HG02884 (cell line): Measurements from ENCODE around the gene MRPS30.
"Not testable (repeated sequence)": the region's sequence is repeated elsewhere in the genome, so short reads cannot be mapped to it uniquely, and the experiment has no call there.

Experiments
- ATAC-seq: cut with Tn5 transposase; IDR thresholded peaks from one replicate; pipeline ENCODE4 v1.9.1; 2021; ENCODE audit warnings: mild to moderate bottlenecking, moderate library complexity; ENCODE audit not compliant: unreplicated experiment

Gene MRPS30

DNA sequence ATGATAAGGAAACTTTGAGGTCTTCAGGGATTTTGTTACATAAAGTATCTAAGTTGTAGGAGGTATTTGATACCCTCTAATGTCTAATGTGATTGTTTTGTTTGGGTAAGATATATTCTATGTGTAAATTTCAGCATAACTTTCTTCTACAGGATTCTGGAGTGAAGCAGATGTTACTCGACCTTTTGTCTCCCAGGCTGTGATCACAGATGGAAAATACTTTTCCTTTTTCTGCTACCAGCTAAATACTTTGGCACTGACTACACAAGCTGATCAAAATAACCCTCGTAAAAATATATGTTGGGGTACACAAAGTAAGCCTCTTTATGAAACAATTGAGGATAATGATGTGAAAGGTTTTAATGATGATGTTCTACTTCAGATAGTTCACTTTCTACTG, 6.0 kb downstream of the MRPS30 start:
- no peak for ATAC-seq

DNA sequence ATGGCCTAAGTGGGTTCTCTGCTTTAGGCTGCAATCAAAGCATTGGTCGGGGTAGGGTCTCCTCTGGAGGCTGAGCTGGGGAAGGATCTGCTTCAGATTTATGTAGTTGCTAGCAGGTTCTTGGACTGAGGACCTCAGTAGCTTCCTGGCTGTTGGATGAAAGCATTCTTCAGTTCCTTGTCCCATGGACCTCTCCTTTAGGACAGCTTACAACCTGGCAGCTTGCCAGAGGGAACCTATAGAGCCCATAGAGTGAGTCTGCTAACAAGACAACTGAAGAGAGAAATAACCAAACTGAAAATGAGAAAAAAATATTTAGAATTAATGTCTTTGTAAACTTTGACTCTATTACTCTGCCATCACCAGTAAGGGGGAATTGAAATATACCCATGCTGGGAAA, 12.4 kb downstream of the MRPS30 start:
- ATAC-seq = no peak

DNA sequence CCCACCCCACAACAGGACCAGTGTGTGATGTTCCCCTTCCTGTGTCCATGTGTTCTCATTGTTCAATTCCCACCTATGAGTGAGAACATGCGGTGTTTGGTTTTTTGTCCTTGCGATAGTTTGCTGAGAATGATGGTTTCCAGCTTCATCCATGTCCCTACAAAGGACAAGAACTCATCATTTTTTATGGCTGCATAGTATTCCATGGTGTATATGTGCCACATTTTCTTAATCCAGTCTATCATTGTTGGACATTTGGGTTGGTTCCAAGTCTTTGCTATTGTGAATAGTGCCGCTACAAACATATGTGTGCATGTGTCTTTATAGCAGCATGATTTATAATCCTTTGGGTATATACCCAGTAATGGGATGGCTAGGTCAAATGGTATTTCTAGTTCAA, 15.9 kb downstream of the MRPS30 start:
- not testable (repeated sequence) for ATAC-seq

- no peak for ATAC-seq
Measured at GRCh38 chr5:44827681-44828080, 18.9 kb downstream of the MRPS30 start.

GRCh38 chr5:44828719-44829118, 20.0 kb downstream of the MRPS30 start:
- no peak for ATAC-seq

GRCh38 chr5:44830951-44831350, 22.2 kb downstream of the MRPS30 start:
- ATAC-seq = no peak

GRCh38 chr5:44833249-44833648, 24.5 kb downstream of the MRPS30 start:
- ATAC-seq = no peak

DNA sequence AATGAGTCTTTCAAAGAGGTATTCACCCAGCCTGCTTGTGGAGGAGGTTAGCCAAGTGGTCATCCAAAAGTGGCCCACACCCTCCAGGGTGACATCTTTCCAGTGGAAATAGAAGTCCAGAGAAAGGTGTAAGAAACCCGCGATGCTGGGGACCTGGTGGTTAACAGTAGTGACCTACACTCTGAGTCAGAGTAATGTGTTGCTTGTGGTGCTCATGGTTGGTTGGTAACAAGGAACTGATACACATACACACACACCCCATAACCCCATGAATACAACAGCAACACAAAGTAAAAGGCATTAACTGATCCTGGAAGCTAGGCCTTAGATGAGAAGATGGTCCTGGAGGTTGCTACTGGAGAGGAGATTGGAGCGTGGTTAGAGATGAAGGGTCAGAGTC, 26.9 kb downstream of the MRPS30 start:
- ATAC-seq = no peak

- ATAC-seq = no peak
Measured at GRCh38 chr5:44839018-44839681, 30.4 kb downstream of the MRPS30 start.

GRCh38 chr5:44842496-44843282, 33.9 kb downstream of the MRPS30 start:
- no peak for ATAC-seq

DNA sequence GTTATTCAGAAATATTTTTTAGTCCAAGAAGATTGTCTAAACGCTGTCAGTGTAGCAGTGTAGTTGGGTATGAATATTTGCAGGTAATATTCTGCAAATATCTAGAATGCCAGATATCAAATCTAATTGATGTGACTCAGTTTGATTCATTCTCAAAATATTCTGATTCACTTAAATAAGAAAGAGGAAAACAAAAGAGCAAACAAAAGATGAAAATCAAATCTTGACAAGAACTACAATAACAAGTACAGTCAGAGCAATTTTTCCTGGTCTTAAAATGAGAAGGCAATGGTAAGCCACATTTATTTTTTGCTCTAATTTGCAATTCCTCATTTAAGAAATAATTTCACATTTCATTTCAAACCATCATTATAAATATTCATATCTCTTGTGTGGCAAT, 36.0 kb downstream of the MRPS30 start:
- ATAC-seq = no peak

GRCh38 chr5:44845777-44846176, 37.0 kb downstream of the MRPS30 start:
- no peak for ATAC-seq

- no peak for ATAC-seq
Measured at GRCh38 chr5:44847206-44847852, 38.6 kb downstream of the MRPS30 start.

DNA sequence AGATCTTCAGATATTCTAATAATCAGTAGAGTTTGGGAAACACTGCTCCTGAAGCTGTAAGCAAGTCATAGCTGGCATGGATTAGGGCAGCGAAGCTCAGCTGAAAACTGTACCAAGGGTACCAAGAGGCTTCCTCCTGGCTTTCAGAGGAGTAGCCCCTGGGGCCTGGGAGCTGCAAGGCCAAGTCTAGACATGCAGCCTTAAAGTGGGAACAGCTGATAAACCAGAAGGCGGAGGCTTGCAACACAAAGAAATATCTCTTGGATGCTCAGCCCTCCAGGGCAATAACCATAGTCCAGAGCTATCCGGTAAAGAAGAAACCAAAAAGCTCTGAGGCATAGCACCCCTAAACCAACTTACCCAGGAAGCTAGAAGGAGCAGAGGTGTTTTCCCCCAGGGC, 51.5 kb downstream of the MRPS30 start:
- no peak for ATAC-seq

- ATAC-seq = peak; percentile 73
Measured at GRCh38 chr5:44862808-44863207, 54.1 kb downstream of the MRPS30 start.
